A673 (cell line): ENCODE measurements around the gene CBX5.
"Not testable (repeated sequence)": the region's sequence is repeated elsewhere in the genome, so short reads cannot be mapped to it uniquely, and the experiment has no call there.

Experiments
- EZH2 ChIP-seq: fragments of 200-600 bp; sonication (generic); IDR thresholded peaks from 2 replicates; pipeline ENCODE4 v1.6.1; 2017; ENCODE audit warnings: borderline replicate concordance, low read depth, mild to moderate bottlenecking, mixed read lengths, antibody characterized with exemption, low read length; ENCODE audit not compliant: poor library complexity, severe bottlenecking
- TF ChIP-seq, protein P1 (sequence below): fragments of 300-800, 200-600 bp; sonication (generic); conservative IDR thresholded peaks from 2 replicates; pipeline ENCODE4 v1.5.1; 2017; ENCODE audit warnings: low read depth, mild to moderate bottlenecking, antibody characterized with exemption, low read length, moderate library complexity, mixed read lengths

DNA sequence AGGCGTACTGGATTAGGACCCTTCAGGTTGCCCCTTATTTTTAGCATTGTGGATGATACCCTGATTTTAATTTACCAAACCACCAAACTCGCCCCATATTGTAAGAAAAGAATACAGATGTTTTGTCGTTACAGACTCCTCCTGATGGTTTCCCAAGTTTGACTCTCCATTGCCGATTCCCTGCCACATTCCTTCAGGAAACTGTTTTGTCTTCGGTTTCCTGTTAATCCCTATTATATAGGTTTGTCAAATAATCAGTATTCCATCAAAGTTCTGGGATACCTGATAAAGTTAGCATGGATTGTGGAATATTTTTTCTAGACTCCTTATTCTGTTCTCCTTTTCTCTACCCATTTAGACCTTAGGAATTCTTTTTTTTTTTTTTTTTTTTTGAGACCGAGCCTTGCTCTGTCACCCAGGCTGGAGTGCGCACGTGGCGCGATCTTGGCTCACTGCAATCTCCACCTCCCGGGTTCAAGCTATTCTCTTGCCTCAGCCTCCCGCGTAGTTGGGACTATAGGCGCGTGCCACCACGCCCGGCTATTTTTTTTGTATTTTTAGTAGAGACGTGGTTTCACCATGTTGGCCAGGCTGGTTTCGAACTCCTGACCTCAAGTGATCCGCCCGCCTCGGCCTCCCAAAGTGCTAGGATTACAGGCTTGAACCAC is 45.7 kb upstream of the CBX5 start:
- TF ChIP-seq, protein P1, sequence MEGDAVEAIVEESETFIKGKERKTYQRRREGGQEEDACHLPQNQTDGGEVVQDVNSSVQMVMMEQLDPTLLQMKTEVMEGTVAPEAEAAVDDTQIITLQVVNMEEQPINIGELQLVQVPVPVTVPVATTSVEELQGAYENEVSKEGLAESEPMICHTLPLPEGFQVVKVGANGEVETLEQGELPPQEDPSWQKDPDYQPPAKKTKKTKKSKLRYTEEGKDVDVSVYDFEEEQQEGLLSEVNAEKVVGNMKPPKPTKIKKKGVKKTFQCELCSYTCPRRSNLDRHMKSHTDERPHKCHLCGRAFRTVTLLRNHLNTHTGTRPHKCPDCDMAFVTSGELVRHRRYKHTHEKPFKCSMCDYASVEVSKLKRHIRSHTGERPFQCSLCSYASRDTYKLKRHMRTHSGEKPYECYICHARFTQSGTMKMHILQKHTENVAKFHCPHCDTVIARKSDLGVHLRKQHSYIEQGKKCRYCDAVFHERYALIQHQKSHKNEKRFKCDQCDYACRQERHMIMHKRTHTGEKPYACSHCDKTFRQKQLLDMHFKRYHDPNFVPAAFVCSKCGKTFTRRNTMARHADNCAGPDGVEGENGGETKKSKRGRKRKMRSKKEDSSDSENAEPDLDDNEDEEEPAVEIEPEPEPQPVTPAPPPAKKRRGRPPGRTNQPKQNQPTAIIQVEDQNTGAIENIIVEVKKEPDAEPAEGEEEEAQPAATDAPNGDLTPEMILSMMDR = not testable (repeated sequence)
- TF ChIP-seq EZH2 = not testable (repeated sequence)
